Muscle of leg (tissue), 11 donors: ENCODE data around the gene C11orf16. TPM values are rescaled to one million over a fixed set of nuclear protein-coding genes. Genes with fewer than 3 reads are reported as not detected.

Experiments
- DNase-seq: peaks from one replicate; pipeline ENCODE4 v3.0.0; 2013
- H3K27ac ChIP-seq: one replicate; pipeline ENCODE4 v1.5.1; 2013; ENCODE audit warnings: mild to moderate bottlenecking, low read length, control low read depth
- H3K27me3 ChIP-seq: one replicate; pipeline ENCODE4 v1.6.1; 2013; ENCODE audit warnings: low read length; ENCODE audit not compliant: control insufficient read depth, insufficient read depth
- H3K36me3 ChIP-seq: one replicate; pipeline ENCODE4 v1.6.1; 2013; ENCODE audit warnings: low read length; ENCODE audit not compliant: control insufficient read depth, insufficient read depth
- H3K4me1 ChIP-seq: one replicate; pipeline ENCODE4 v1.6.1; 2013; ENCODE audit warnings: low read length; ENCODE audit not compliant: control insufficient read depth, insufficient read depth
- H3K4me3 ChIP-seq: one replicate; pipeline ENCODE4 v1.5.1; 2013; ENCODE audit warnings: low read length, control low read depth
- H3K9me3 ChIP-seq: replicated peaks from 2 replicates; pipeline ENCODE4 v1.6.1; 2013; ENCODE audit warnings: low read depth, low read length; ENCODE audit not compliant: control insufficient read depth
- WGBS: methylation state at CpG from one replicate; pipeline ENCODE4 v1.1.5; 2013; ENCODE audit warnings: missing lambda C conversion rate; ENCODE audit not compliant: insufficient coverage; 5-methylcytosine and 5-hydroxymethylcytosine counted together
- polyA plus RNA-seq, 8 donors: library from polyadenylated mRNA; unstranded; fragments of 120-200 nt; gene quantifications; one replicate each; pipeline versions ENCODE4 v1.2.1 to v1.2.3, GENCODE V29; 2013; ENCODE audit warnings: inconsistent platforms in 1 of 8, low replicate concordance in 1 of 8; ENCODE audit not compliant: insufficient read length in 8 of 8, insufficient read depth in 1 of 8
- total RNA-seq: library from RNA; stranded (reverse); fragments of 120-200 nt; gene quantifications from one replicate; pipeline ENCODE4 v1.2.4, GENCODE V29; 2013

The C11orf16 gene
- total and polyA plus RNA-seq, 9 donors: 0.11 to 0.38 (median 0.13) TPM; not detected in 6

DNA sequence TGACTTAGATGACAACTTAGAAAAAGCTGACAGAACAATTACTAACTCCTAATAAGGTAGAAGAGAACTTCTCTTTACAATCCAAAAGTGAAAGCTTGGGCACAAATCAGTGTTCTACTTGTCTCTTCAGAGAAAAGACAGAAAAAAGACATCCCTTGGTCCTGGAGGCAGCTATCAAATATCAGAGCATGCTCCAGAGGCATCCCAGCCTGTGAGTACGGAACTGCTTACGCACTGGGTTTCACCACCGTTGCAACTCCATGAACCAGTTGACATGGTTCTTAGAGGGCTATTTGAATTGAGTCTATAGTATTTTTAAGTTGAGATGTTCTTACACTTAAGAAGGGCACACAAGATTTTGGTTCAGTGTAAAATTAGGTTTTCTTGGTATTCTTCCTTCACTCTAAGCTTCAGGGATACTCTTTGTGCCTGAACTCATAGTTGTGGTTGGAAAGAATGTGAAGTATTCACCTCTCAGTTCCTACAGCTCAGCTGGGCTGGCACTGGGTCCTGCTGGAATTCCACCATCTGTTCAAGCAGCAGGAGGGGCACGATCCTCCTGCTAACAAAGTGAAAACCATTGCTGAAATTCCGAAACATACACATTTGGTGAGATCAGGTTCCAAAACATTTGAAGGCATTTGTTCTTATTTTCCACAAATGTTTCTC, 15.5 kb downstream of the C11orf16 start:
- H3K4me3 ChIP-seq: no peak overlapping the region
- no peaks in the 10 kb centered on the region for H3K27me3 ChIP-seq
- H3K27ac ChIP-seq: peak overlapping the region; percentile 72
- peak; percentile 90 for DNase-seq
- peaks cover 55% of the 10 kb centered on the region for H3K36me3 ChIP-seq
- H3K4me1 ChIP-seq: peaks cover 32% of the 10 kb centered on the region
- 39% methylated on average over 4 of the region's 5 CpGs for WGBS
- H3K9me3 ChIP-seq: no peaks in the 10 kb centered on the region

DNA sequence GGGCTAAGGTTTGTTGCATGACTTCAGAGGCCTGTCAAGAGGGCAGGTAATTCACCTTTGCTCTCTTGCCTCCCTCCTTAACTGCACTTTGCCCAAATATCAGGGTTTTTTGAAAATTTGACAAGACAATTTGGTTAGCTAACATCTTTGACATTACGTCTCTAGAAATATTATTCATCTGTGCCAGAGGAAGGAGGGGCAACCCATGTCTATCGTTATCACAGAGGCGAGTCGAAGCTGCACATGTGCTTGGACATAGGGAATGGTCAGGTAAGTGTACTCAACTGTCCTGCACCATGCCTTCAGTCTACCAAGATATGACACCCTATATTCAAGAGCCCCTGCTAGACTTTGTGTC, 18.1 kb downstream of the C11orf16 start:
- no peaks in the 10 kb centered on the region for H3K9me3 ChIP-seq
- peaks cover 29% of the 10 kb centered on the region for H3K36me3 ChIP-seq
- no peak overlapping the region for H3K27ac ChIP-seq
- no peaks in the 10 kb centered on the region for H3K27me3 ChIP-seq
- no CpG with 5 or more reads among the region's 4 CpGs for WGBS
- peaks cover 38% of the 10 kb centered on the region for H3K4me1 ChIP-seq
- DNase-seq: no peak
- H3K4me3 ChIP-seq: no peak overlapping the region

DNA sequence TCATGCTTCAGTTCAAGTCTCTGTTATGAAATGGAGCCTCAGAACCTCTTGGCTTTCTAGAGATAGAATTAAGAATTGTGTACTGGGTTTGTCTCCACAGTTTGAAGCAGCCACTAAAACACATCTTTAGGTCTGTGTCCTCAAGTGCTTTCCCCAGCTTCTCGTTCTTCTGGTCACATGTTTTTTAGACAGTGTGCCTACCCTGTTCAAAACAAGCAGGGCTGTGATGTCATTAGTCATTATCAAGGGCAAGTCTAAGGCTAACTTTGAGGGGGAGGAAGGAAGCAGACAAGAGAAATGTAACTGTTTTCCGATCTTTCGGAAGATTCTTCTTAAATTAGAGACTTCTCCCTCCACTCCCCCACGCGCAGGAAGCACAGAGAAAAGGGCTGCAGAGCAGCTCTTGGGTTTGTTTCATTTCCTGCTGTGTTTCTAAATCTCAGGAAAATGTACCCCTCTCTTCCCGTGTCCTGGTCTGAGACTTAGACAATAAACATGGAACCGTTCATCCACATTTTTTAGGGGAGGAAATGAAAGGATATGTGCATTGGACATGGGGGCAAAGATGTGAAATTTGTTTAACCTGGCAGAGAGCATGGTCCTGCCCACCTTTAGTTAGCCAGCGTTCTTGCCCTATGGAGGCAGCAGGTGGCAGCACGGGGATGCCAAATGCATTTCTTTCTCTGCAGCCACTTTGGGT, 18.6 kb downstream of the C11orf16 start:
- no peaks in the 10 kb centered on the region for H3K9me3 ChIP-seq
- DNase-seq: peak; percentile 66
- no peak overlapping the region for H3K4me3 ChIP-seq
- H3K27ac ChIP-seq: peak overlapping the region; percentile 59
- H3K36me3 ChIP-seq: peaks cover 25% of the 10 kb centered on the region
- 14% methylated on average over 2 of the region's 9 CpGs for WGBS
- no peaks in the 10 kb centered on the region for H3K27me3 ChIP-seq
- H3K4me1 ChIP-seq: peaks cover 38% of the 10 kb centered on the region

DNA sequence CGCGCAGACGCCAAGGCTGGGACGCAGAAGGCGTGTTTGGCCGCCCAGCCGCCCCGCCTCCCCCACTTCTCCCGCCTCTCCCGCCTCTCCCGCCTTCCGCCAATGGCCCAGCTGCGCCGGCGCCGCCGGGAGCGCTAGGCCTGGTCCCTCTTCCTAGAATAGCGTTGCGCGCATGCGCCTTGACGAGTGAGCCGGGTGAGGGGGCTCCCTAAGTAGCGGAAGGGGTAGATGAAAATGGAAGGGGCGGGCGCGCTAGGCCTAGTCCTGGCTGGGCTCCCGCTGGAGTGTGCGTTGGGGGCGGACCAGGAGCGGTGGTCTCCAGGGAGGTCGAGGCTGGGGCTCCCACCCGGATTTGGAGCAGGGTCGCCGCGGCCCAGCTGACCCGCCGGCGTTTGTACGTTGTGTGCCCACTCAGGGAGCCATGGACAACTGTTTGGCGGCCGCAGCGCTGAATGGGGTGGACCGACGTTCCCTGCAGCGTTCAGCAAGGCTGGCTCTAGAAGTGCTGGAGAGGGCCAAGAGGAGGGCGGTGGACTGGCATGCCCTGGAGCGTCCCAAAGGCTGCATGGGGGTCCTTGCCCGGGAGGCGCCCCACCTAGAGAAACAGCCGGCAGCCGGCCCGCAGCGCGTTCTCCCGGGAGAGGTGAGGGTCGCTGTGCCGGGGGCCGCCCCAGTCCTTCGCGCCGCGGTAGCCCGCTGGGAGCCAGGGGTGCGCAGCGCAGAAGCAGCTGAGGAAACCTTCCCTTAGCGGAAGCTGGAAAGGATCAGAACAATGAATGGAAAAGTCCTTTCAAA, 21.5 kb downstream of the C11orf16 start, which contains the start of gene AKIP1:
Gene AKIP1 (plus strand): TSS at position 161 of the 795 bp plus-strand sequence. CDS start 261 bp downstream, at position 422.
- peaks cover 10% of the 10 kb centered on the region for H3K36me3 ChIP-seq
- H3K4me1 ChIP-seq: peaks cover 23% of the 10 kb centered on the region
- WGBS: under 1% methylated on average over 57 of the region's 68 CpGs
- H3K27ac ChIP-seq: peak within 1 kb of the TSS; percentile 95
- DNase-seq: peak; percentile 99
- peak within 1 kb of the TSS; percentile 80 for H3K4me3 ChIP-seq
- no peaks in the 10 kb centered on the region for H3K27me3 ChIP-seq
- no peaks in the 10 kb centered on the region for H3K9me3 ChIP-seq

DNA sequence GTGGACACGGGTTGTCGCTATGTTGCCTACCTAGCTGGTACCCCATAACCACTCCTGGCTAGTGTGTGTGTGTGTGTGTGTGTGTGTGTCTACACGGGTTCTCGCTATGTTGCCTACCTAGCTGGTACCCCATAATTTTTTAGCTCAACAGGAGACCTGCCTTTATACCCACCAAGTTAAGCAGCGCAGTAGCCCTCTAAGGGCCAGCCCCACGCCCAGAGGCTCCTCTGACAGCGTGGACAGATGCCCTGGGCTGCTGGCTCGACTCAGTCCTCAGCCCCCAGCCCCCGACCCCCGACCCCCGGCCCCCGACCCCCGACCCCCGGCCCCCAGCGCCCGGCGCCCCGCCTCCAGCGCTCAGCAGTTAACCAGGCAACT, 22.1 kb downstream of the C11orf16 start:
- no peak for DNase-seq
- Histone ChIP-seq H3K27ac (no peak overlapping the region), H3K4me3 (peak overlapping the region; percentile 80), H3K4me1 (peaks cover 23% of the 10 kb centered on the region), H3K9me3 (no peaks in the 10 kb centered on the region), H3K36me3 (peaks cover 7% of the 10 kb centered on the region), H3K27me3 (no peaks in the 10 kb centered on the region)
- WGBS: 0% methylated on average over 4 of the region's 19 CpGs

GRCh38 chr11:8908099-8908498, 24.6 kb downstream of the C11orf16 start:
- Histone ChIP-seq H3K27ac (no peak overlapping the region), H3K4me1 (peaks cover 9% of the 10 kb centered on the region), H3K9me3 (no peaks in the 10 kb centered on the region), H3K4me3 (no peak overlapping the region), H3K36me3 (no peaks in the 10 kb centered on the region), H3K27me3 (no peaks in the 10 kb centered on the region)
- no peak for DNase-seq

DNA sequence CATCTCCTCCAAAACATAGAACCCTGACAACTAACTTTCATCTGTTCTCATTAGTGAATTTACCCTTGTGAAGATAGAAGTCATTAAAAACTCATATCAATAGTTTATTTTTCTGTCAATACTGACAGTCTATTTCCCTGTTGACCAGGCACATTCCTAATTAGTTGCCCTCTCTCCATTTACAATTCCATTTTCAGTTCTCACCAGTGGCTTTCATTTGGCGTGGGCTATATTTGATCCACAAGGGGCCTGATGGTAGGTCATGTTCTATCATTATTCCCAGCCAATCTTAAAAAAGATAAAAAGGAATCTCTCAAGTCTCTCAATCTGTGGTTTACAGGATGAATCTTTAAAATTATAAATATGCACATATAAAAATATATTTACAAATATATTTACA, 25.6 kb downstream of the C11orf16 start:
- no peaks in the 10 kb centered on the region for H3K9me3 ChIP-seq
- no peak for DNase-seq
- H3K4me3 ChIP-seq: no peak overlapping the region
- WGBS: no CpG with 5 or more reads among the region's 1 CpG
- H3K36me3 ChIP-seq: no peaks in the 10 kb centered on the region
- H3K27ac ChIP-seq: no peak overlapping the region
- peaks cover 5% of the 10 kb centered on the region for H3K4me1 ChIP-seq
- no peaks in the 10 kb centered on the region for H3K27me3 ChIP-seq

DNA sequence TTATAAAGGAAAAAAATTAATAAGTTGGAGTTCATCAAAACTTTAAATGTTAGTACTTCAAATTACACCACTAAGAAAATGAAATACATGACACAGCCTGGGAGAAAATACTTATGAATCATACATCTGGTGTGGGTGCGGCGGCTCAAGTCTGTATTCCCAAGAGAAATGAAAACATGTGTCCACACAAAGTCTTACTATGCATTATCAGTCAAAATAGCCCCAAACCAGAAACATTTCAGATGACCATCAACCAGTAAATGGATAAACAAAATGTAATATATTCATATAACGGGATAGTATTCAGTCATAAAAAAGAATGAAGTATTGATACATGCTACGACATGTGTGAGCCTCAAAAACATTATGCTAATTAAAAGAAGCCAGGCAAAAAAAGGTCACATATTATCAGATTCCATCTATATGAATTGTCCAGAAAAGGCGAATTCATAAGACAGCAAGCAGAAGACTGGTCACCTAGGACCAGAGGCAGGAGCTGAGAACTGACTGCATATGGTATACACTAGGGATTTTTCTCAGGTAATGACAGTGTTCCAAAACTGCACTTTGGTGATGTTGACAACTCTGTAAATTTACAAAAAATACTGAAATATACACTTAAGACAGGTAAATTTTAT, 27.1 kb downstream of the C11orf16 start:
- Histone ChIP-seq H3K36me3 (no peaks in the 10 kb centered on the region), H3K4me1 (peaks cover 5% of the 10 kb centered on the region), H3K9me3 (no peaks in the 10 kb centered on the region), H3K27me3 (no peaks in the 10 kb centered on the region), H3K4me3 (no peak overlapping the region), H3K27ac (no peak overlapping the region)
- DNase-seq: peak; percentile 50
- no CpG with 5 or more reads among the region's 5 CpGs for WGBS

- no peak overlapping the region for H3K27ac ChIP-seq
- no peaks in the 10 kb centered on the region for H3K27me3 ChIP-seq
- peaks cover 13% of the 10 kb centered on the region for H3K9me3 ChIP-seq
- DNase-seq: no peak
- no peaks in the 10 kb centered on the region for H3K4me1 ChIP-seq
- H3K36me3 ChIP-seq: no peaks in the 10 kb centered on the region
- H3K4me3 ChIP-seq: no peak overlapping the region
Measured at GRCh38 chr11:8899119-8899753, 33.5 kb downstream of the C11orf16 start.
